HG03378 (cell line): ENCODE measurements around the gene UBR7.

Experiments
- ATAC-seq: cut with Tn5 transposase; IDR thresholded peaks from one replicate; pipeline ENCODE4 v1.9.1; 2021; ENCODE audit warnings: mild to moderate bottlenecking, moderate library complexity; ENCODE audit not compliant: unreplicated experiment

UBR7 gene

DNA sequence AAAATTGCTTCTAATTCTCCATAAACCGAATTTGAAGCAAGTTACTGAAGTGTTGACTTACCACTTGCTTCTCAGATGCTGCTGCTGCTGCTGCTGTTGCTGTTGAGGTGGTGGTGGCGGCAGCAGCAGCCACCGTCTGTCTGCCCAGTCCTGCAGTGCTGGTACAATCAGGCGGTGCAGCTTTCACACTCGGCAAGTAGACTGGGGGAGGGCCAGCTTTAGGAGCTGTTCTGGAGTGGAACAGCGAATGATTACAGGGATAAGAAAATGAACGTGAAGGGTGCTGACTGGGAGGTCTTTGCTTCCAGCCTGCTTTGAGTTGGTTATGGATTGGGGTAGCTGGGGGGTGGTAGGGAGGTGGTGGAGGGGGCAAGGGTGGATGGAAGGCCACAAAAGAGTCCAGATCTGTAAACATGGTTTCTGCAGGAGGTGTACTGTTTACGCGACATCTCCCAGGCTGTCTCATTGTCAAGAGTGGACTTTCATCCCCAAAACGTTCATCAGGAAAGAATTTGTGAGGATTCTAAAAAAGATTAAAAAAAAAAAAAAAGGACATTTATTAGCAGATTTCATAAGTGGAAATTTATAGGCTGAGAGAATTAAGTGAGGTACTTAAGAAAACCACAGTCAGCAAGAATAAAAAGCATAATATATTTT is 38.8 kb downstream of the UBR7 start:
- ATAC-seq = no peak

DNA sequence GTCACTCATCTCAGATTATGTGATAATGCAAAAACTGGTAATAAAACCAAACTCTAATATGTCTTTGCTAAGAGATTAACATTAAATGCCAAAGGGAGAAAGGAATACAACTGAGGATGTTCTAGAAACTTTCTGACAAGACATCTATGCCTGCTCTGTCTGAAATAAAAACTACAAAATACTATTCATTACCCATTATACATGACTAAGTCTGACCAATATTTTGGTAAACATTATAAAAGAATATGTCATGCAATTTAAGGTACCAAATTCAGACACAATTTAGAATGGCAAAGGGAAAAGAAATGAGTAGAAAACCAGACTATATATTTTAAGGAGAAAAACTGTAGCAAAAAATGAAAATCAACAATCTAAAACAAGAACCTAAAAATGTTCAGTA is 39.5 kb downstream of the UBR7 start:
- no peak for ATAC-seq

DNA sequence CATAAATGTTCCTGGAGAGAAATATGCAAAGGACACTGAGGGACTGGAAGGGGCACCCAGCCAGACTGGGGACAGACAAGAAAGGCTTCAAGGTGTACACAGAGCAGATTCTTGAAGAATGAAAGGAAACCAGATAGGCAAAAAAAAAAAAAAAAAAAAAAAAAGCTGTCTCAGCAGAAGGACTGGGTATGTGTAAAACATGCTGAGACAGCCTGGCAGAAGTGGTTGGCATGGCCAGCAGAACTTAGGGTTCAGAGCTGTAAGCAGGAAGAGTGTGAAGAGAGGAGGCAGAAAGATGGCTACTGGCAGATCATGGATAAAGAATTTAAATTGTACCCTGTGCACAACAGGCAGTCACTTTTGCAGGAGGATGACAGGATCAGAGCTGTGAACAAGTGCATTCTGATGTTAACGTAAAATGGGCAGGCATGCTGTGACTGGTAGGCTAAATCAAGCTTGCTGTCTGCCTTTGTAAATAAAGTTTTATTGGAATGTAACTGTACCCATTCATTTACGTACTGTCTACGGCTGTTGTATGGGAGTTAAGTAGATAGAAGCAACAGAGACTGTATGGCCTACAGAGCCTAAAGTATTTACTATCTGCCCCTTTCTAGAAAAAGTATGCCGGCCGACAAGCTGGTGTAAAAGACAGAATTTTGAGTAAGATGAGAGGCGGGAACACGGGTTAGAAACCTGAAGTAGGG is 42.2 kb downstream of the UBR7 start:
- no peak for ATAC-seq

DNA sequence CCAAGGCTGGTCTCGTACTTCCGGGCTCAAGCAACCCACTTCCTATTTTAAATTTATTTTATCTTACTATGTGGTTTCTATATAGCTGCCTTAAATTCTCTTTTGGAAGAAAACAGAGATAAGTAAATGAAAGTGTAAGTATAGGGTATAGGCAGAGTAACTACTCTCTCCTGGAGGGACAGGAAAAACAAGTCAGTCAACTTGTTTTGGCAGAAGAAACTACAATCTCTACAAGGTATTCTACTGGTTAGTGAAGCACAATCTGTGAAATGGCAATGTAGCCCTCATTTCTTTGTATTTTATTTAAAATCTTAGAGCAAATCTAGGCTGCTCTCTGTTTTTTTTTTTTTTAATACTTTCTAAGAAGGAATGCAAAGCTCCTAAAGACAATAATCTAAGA is 55.4 kb downstream of the UBR7 start:
- ATAC-seq = no peak

DNA sequence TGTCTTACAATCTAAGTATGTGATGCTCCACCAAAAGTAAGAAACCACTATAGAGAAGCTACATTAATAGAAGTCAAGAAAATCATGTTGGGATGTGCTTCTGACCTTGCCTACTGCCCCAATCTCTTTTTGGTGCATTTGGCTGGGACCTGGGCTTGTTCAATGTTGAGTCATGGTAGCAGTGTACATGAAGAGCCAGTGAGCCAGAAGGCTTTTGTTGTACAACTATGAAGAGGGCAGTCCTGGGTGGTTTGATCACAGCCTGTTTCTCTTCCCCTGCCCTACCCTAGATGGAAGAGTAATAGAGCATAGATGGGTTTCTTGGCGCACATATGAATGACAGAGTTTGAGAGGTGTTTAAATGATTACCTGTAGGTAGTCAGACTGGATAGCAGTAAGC is 56.4 kb downstream of the UBR7 start:
- ATAC-seq = no peak

DNA sequence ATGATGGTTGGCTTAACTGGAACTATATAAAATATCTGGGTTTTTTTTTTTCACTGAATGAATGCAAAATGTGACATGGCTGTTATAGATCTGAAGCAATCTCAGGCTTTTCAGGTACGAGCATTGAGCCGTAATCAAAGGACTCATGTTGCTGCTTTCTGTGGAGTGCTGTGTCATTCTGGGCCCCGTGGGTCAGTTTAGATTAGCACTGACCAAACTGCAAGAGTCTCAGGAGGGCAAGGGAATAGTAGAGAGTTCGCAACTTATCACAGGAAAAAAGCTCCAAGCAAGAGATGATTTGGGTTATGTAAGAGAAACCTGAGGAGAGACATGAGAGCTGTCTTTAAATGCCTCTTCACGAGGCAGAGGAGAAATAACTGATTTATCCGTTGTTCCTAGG is 59.1 kb downstream of the UBR7 start:
- ATAC-seq = no peak

DNA sequence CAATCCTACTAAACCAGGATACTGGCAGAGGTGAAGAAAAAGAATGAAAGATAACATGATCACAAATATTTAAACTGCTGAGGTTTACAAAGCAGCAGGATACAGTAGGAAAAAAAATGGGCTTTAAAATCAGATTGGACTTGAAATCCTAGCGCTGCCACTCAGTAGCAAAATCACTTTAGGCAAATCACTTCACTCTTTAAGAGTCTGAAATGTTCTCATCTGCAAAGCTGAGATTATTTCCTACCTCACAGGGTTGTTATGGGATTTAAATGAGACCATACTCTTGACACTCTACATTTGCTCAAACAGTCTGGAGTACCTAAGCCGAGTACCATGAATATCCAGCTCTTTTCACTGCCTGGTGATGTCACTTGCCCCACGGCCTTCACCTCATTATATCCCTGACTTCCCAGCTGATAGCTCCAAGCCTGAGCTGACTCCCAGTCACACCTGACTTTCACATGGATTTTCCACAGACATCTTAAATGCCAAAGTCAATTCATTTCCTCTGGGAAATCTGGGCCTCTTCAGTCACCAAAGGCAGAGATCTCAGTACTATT is 60.2 kb downstream of the UBR7 start:
- no peak for ATAC-seq

DNA sequence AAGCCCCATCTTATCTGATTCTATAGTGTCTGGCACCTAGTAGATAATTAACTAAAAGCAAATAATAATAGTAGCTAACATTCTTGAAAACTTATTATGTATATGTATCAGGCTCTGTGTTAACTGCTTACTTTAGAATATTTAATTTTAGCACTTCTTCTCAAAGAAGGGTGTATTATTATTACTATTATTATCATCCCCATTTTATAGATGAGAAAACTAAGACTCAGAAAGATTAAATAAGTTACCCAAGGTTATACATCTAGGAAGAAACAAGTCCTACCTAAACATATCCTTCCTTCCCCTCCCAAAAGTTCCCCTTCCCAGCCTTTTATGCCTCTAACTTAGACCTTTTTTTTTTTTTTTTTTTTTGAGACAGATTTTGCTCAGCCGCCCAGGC is 61.4 kb downstream of the UBR7 start:
- ATAC-seq = no peak

DNA sequence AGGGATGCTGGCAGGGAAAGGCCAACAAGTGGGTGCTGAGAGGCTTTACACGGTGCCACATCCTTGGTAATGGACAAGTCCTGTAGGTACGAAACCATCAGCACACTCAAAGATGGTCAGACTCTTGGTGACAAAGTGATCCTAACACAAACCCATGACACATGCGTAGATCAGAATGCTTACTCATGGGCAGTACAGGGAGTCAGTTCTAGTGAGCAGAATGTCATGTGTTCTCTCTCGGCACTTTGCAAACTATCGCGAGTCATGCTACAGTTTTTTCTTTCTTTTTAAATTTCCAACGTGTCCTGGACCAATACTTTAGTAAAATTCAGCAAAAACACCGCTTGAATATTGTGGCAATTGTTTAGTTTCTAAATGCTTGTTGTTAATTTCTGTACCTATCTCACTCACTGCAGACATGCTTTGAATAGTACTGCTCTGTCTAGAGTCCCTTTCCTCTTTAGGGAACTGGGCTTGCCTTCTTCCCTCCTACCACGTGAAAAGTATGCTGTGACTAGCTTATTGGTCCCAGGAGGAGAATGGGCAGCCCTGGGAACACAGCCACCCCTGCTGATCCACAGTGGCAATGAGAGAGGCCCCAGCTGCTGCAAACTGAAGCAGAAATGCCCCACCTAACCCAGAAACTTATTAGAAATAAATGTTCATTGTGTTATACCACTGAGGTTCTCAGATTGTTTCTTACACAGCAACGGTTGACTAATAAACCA is 62.4 kb downstream of the UBR7 start:
- ATAC-seq = no peak

DNA sequence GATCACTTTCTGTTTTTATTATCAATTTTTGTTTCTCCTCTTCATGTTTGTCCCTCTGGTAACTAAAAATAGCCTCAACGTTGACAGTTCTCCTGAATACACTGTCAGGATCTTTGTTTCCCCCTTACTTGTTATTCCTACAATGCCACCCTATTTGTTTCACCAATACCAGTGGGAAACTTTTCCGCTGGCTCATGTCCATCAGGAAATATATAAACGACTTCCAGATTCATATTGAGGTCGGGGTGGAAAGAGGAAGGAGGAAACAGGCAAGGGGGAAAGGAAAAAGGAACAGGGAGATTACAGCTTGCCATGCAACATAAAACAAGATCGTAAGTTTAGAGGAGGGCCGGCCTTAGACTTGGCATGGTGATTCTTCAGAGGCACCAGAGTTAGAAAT is 64.1 kb downstream of the UBR7 start:
- no peak for ATAC-seq

DNA sequence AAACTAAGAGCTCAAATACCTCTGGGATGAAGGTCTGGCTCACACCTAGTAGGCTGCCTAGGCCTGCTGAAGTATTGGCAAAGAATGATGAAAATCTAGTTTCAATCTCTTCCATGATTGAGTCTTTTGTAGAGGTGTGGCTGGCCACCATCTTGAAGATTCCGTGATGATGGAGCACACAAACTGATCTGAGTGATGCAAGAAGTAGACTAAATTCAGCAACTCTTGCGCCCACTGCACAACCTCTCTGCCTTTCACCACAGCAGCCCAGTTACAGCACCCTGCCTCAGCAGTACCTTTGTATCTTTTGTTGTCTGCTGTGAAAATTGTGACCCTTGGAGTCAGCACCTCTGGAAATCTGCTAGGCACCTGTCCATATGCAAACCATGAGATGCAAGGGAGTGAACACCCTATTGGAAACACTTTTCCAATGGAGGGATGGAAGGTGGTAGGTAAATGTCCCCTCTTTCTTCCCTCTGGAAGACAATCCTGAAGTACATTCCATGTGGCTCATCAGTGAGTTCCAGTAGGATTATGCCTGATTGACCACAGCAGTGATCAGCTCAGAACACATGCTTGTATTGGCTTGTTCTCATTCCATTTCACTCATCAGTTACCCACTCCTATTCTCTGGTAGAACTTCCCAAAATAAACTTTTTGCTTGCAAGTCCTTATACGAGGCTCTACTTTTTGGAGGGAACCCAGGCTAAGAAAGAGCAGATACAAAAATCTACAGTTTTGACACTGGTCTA is 67.2 kb downstream of the UBR7 start:
- ATAC-seq = no peak

DNA sequence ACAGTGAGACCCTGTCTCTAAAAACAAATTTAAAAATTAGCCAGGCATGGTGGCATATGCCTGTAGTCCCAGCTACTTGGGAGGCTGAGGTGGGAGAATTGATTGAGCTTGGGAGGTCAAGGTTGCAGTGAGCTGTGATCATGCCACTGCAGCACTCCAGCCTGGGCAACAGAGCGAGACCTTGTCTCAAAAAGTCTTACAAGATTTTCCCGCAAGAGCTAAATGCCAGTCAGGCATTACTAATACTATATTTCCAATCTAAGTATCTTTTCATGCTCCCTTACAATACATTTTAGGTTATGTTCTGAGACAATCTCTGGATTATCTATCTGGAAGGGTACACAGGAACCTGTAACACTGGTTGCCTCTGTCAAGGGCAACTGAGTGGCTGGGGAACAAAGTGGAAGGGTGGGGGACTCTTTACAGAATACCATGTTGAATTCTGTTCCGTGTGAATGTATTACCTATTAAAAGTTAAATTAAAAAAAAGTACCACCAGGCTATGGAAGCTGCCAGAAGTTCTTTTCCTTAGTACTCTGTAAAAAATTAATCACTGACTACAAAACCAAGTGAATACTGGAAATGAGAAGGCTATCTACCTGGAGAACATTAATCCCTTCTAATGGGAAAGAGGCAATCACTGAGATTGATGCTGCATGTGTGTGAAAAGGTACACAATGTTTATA is 69.1 kb downstream of the UBR7 start:
- ATAC-seq = no peak
